COLO668 (cell line): ENCODE results near the gene CABP4.
"Not testable (repeated sequence)": the region's sequence is repeated elsewhere in the genome, so short reads cannot be mapped to it uniquely, and the experiment has no call there.

Source experiments
- DNase-seq: peaks from one replicate; lab custom pipeline; 2025; ENCODE audit not compliant: unreplicated experiment; lab: John Stamatoyannopoulos, UW

The CABP4 gene

DNA sequence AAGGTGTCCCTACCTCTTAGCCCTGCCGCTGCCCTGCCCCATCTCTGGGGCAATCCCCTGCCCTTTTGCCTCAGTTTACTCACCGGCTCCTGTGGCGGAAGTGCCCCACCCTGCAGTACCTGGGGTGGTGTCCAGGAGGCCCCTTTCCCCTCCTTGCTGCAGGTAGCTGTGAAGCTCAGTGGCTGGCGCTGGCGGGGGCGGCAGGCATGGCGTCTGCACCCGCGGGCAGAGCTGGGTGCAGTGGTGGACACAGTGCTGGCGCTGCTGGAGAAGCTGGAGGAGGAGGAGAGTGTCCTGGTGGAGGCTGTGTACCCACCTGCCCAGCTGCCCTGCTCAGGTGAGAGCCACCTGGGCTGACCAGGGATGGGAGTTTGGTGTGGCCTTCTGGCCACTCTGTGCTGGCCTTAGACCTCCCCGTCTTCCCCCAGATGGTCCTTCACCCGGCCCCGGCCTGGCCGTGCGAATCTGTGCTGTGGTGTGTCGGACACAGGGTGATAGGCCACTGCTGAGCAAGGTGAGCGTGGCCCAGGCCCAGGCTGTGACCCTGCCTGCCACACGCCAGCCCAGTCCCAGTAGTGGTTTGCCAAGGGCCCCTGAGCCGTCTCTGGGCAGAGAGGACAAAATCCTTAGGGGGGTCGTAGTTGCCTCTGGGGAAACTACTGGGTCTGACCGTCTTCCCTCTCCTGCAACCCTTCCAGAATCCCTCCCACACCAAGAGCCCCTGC is 35.7 kb upstream of the CABP4 start:
- no peak for DNase-seq

DNA sequence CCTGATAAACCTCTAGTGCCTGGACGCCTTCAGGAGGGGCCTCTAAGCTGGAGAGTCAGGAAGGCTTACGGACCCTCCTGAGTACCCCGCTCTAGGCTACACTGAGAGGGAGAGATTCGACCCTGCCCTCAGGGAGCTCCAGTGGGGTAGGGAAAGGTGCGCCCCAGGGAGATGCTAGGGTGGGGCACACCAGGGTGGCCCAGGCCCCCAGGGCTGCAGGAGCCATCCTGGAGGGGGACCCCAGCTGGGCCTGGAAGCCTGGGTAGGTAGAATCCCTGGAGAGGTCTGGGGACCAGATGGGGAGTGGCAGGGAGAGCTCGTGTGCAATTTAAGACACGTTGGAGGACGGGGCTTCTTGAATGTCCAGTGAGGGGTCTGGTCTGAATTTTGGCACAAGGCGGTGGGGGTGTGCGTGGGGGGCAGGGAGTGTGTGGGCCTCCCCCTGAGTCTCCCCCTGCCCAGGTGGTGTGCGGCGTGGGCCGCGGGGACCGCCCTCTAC is 35.0 kb upstream of the CABP4 start:
- DNase-seq = no peak

- DNase-seq = peak; percentile 97
Measured at GRCh38 chr11:67420646-67421429, 34.3 kb upstream of the CABP4 start.

- DNase-seq = no peak
Measured at GRCh38 chr11:67421430-67422031, 33.6 kb upstream of the CABP4 start.

DNA sequence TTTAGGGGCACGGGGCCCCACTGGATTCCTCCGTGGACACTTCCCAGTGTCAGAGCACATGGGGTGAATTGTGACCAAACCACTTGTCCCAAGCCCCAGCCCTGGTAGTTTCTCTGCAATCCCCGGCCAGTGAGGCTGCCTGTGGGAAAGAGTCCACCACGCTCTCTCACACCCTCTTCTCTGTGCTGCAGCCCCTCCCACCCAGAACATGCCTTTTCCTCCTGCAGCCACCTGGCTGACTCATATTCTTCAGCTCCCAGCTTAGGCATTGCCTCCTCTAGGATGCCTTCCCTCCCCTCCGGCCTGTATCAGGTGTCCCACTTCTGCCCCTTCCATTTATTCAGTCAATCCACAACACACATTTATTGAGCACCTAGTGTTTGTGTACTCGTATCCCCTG is 32.3 kb upstream of the CABP4 start:
- peak; percentile 18 for DNase-seq

- DNase-seq = no peak
Measured at GRCh38 chr11:67423466-67423865, 31.7 kb upstream of the CABP4 start.

GRCh38 chr11:67423891-67424613 is 31.1 kb upstream of the CABP4 start:
- no peak for DNase-seq

GRCh38 chr11:67427364-67427859 is 27.7 kb upstream of the CABP4 start:
- DNase-seq = not testable (repeated sequence)

GRCh38 chr11:67428052-67429001 is 26.8 kb upstream of the CABP4 start, which contains the start of gene RPS6KB2:
Gene RPS6KB2, plus strand, starts transcription at chr11:67428494. Its CDS starts 52 bp downstream, at chr11:67428546.
- DNase-seq = peak; percentile 97

GRCh38 chr11:67429038-67429668 is 26.0 kb upstream of the CABP4 start:
- no peak for DNase-seq

GRCh38 chr11:67429722-67430121 is 25.4 kb upstream of the CABP4 start:
- DNase-seq = no peak

DNA sequence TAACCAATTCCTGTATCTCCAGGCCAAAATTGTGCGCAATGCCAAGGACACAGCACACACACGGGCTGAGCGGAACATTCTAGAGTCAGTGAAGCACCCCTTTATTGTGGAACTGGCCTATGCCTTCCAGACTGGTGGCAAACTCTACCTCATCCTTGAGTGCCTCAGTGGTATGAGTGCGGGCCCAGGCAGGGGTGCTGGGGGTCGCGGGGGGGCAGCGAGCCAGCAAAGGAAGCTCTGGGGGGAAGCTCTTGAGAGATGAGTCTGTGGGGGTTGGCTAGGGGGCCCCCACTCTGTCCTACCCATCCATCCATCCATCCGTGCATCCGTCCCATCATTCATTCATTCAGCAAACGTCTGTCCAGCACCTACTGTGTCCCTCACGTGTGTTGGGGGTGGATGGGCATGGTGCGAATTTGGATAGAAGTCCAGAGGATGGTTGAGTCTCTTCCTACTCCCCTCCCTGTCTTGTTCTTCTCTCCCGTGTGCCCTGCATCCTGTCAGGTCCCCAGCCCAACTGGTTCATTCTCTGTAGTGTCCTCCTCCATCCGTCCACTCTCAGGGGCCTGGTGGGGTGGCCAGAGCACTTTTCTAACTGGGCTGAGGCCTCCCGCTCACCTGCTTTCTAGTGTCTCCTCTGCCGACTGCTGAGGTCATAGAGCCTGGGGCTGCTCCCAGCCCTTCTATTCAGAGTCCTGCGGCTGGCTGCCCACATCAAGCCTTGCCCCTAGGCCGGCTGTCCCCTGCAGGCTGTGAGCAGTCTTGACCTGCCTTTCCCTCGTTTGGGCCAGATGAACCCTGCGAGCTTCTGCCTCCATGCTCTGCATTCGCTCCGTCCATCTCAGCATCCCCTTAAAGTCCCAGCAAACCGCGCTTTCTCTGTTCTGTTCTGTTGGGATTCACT is 23.6 kb upstream of the CABP4 start:
- DNase-seq = no peak

GRCh38 chr11:67432655-67433349 is 22.4 kb upstream of the CABP4 start:
- DNase-seq = no peak

DNA sequence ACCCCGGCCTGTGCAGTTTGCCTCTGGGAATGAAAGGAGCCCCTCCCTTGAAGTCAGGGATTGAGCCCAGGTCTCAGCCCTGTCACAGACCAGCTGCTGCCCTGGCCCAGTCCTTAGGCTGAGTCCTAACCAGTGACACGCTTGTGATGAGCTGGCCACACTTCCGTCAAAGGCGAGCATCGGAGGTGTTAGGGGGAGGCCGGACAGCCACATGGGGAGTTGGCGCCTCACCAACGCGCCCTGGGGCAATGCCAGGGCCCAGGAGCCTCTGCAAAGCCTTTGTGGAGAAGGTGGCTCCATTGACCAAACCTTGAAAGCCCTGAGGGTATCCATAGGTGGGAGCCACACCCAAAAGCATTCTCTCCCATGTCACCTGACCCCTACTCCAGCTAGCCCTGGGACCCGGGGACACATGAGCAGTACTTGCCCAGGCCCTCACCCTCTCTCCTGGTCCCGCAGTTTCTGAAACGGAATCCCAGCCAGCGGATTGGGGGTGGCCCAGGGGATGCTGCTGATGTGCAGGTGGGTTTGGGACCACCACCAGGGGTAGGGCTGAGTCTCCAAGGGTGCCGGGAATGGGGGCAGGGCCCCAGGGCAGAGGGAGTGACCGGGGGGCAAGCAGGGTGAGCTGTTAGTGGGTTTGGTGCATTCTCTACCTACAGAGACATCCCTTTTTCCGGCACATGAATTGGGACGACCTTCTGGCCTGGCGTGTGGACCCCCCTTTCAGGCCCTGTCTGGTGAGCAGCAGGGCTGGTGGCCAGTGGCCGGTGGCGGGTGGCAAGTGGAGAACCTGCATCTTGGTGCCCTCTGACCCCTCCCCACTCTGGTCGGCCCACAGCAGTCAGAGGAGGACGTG is 21.4 kb upstream of the CABP4 start:
- peak; percentile 37 for DNase-seq

- no peak for DNase-seq
Measured at GRCh38 chr11:67434395-67434881, 20.7 kb upstream of the CABP4 start.

DNA sequence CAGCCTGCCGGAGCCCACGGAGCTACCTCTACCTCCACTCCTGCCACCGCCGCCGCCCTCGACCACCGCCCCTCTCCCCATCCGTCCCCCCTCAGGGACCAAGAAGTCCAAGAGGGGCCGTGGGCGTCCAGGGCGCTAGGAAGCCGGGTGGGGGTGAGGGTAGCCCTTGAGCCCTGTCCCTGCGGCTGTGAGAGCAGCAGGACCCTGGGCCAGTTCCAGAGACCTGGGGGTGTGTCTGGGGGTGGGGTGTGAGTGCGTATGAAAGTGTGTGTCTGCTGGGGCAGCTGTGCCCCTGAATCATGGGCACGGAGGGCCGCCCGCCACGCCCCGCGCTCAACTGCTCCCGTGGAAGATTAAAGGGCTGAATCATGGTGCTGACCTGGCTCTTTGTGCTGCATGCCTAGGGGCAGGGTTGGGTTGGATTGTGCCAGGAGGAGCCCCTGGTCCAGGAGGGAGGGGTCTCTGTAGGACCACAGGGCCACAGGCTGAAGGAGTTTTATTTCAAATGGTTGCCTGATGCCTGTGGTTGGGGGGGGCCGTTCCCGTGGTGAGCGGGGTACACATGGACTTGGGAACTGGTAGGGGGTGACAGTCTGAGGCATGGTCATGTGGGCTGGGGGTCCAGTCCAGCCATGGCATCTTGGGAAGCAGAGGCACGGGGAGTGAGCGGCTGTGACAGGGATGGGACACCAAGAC is 20.0 kb upstream of the CABP4 start:
- DNase-seq = no peak
